ENCODE results near the gene ZNF740. TPM values are rescaled to one million over a fixed set of nuclear protein-coding genes. Genes with fewer than 3 reads are reported as not detected.

ZNF740 gene
- polyA plus RNA-seq, 1 of the 3 experiments (the other 2 are of a cell fraction) = 14.6 TPM

- TF ChIP-seq REST (IDR thresholded peaks at IDR 0.05; ENCODE audit: low read depth, low read length) (no peak), CHD2 (IDR thresholded peaks at IDR 0.05; ENCODE audit: low read length, partially characterized antibody) (no peak), NRF1 (IDR thresholded peaks at IDR 0.05; ENCODE audit: low read depth, low read length) (no peak), MXI1 (IDR thresholded peaks at IDR 0.05; ENCODE audit: low read depth, low read length) (no peak), FOXJ3 (CRISPR knock-in tag; IDR thresholded peaks at IDR 0.05) (no peak), MEF2A (IDR thresholded peaks at IDR 0.05; ENCODE audit: borderline replicate concordance, low read depth) (no peak)
Observed at GRCh38 chr12:53232646-53233461, 52.3 kb downstream of the ZNF740 start (continued).

DNA sequence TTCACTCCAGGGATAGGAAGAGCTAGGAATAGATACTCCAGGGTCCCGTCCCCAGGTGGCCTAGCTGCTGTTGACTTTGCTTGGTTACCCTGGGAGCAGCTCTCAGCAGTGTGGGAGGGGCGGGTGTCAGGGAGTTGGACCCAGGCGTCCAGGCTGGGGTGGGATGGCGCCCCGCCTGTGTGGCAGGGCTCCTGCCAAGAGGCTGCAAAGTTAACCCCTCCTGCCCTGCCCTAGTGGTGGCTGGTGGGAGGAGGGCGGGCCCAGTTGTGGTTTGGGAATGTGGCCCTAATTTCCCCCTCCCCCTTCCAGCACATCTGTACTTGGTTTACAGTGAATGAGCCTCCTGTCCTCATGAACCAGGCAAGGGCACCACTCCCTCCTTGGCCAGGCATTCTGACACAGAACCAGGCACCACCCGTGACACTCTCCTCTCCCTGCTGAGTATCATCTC is 53.2 kb downstream of the ZNF740 start:
- WGBS (ENCODE audit: low lambda C conversion rate) = 71% methylated on average over 4 of the region's 7 CpGs
- H3K9ac ChIP-seq = no peak overlapping the region
- peak overlapping the region in 1 of 2 experiments; percentile 85; a peak in 2 of 4 replicates for H3K27ac ChIP-seq (ENCODE audit: low read depth in 2 of 2, low read length in 1 of 2)
- peak overlapping the region; percentile 84 for H3K4me2 ChIP-seq
- ChIA-PET CTCF (interaction anchor here (0.7 to 4.5 kb wide), 7 partner anchors 9 to 187 kb away, joined by 3 to 19 read pairs (median 4); partner anchors contain the start of gene ESPL1), POLR2A (interaction anchor here (1.2 to 1.5 kb wide), 2 partner anchors 10 to 53 kb away, joined by 4 to 8 read pairs; partner anchors contain the start of genes CSAD and ZNF740)
- peaks cover 13% of the 10 kb centered on the region for H3F3A ChIP-seq (replicated peaks; ENCODE audit: insufficient read depth)
- H3K79me2 ChIP-seq (ENCODE audit: insufficient read depth) = peaks cover 5% of the 10 kb centered on the region; the same call in 1 of the 2 replicates
- H2AFZ ChIP-seq (ENCODE audit: low read depth) = peak overlapping the region; percentile 59; the same call in 1 of the 2 replicates
- H3K4me1 ChIP-seq (ENCODE audit: control insufficient read depth in 1 of 2, insufficient read depth in 2 of 2, low read depth in 1 of 2, low read length in 1 of 2) = peaks cover 33 to 52% of the 10 kb centered on the region in 2 experiments; a peak in 3 of 4 replicates
- DNase-seq = no peak
- H3K4me3 ChIP-seq (ENCODE audit: low read depth in 2 of 2, low read length in 1 of 2) = peak overlapping the region in 1 of 2 experiments; percentile 7; a peak in 1 of 4 replicates
- TF ChIP-seq, protein P1, sequence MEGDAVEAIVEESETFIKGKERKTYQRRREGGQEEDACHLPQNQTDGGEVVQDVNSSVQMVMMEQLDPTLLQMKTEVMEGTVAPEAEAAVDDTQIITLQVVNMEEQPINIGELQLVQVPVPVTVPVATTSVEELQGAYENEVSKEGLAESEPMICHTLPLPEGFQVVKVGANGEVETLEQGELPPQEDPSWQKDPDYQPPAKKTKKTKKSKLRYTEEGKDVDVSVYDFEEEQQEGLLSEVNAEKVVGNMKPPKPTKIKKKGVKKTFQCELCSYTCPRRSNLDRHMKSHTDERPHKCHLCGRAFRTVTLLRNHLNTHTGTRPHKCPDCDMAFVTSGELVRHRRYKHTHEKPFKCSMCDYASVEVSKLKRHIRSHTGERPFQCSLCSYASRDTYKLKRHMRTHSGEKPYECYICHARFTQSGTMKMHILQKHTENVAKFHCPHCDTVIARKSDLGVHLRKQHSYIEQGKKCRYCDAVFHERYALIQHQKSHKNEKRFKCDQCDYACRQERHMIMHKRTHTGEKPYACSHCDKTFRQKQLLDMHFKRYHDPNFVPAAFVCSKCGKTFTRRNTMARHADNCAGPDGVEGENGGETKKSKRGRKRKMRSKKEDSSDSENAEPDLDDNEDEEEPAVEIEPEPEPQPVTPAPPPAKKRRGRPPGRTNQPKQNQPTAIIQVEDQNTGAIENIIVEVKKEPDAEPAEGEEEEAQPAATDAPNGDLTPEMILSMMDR (IDR thresholded peaks at IDR 0.05) = 0 out of 2 replicates have a peak, but pooled peaks have one; percentile 6
- TF ChIP-seq, protein P2, sequence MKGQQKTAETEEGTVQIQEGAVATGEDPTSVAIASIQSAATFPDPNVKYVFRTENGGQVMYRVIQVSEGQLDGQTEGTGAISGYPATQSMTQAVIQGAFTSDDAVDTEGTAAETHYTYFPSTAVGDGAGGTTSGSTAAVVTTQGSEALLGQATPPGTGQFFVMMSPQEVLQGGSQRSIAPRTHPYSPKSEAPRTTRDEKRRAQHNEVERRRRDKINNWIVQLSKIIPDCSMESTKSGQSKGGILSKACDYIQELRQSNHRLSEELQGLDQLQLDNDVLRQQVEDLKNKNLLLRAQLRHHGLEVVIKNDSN (IDR thresholded peaks at IDR 0.05; ENCODE audit: borderline replicate concordance, low read depth) = no peak
- no peaks in the 10 kb centered on the region for H3K27me3 ChIP-seq (ENCODE audit: insufficient read depth)
- H3K9me2 ChIP-seq = no peaks in the 10 kb centered on the region
- H3K36me3 ChIP-seq (replicated peaks in 1 of 2; ENCODE audit: control insufficient read depth in 1 of 2, insufficient read depth in 2 of 2, low read length in 1 of 2) = no peaks in the 10 kb centered on the region
- H3K9me3 ChIP-seq = no peaks in the 10 kb centered on the region
- H4K20me1 ChIP-seq (ENCODE audit: insufficient read depth) = no peaks in the 10 kb centered on the region
